GM18861 (cell line): Measurements from ENCODE around the gene PRF1.

Source experiments
- ATAC-seq: cut with Tn5 transposase; IDR thresholded peaks from one replicate; pipeline ENCODE4 v1.9.1; 2021; ENCODE audit not compliant: unreplicated experiment

The PRF1 gene

GRCh38 chr10:70562036-70562755 is 40.3 kb downstream of the PRF1 start:
- ATAC-seq = no peak

- ATAC-seq = no peak
Observed at GRCh38 chr10:70561558-70561957, 41.0 kb downstream of the PRF1 start.

GRCh38 chr10:70561070-70561469 is 41.5 kb downstream of the PRF1 start:
- no peak for ATAC-seq

GRCh38 chr10:70560511-70560941 is 42.0 kb downstream of the PRF1 start:
- no peak for ATAC-seq

- no peak for ATAC-seq
Observed at GRCh38 chr10:70559861-70560260, 42.7 kb downstream of the PRF1 start.

GRCh38 chr10:70558871-70559810 is 43.4 kb downstream of the PRF1 start:
- ATAC-seq = no peak

GRCh38 chr10:70558295-70558694 is 44.2 kb downstream of the PRF1 start:
- ATAC-seq = no peak

- no peak for ATAC-seq
Observed at GRCh38 chr10:70557876-70558275, 44.7 kb downstream of the PRF1 start.

- no peak for ATAC-seq
Observed at GRCh38 chr10:70557086-70557845, 45.3 kb downstream of the PRF1 start.

GRCh38 chr10:70555371-70555770 is 47.2 kb downstream of the PRF1 start:
- ATAC-seq = no peak

GRCh38 chr10:70552586-70552985 is 50.0 kb downstream of the PRF1 start:
- ATAC-seq = no peak

GRCh38 chr10:70551971-70552422 is 50.5 kb downstream of the PRF1 start:
- ATAC-seq = no peak

GRCh38 chr10:70551466-70551865 is 51.1 kb downstream of the PRF1 start:
- no peak for ATAC-seq

- ATAC-seq = no peak
Observed at GRCh38 chr10:70550459-70550858, 52.1 kb downstream of the PRF1 start.

- ATAC-seq = peak; percentile 45
Observed at GRCh38 chr10:70549962-70550458, 52.5 kb downstream of the PRF1 start.

GRCh38 chr10:70549351-70549961 is 53.1 kb downstream of the PRF1 start:
- ATAC-seq = no peak
